GM12874 (cell line): Measurements from ENCODE around the gene GPC6.

Experiments used
- CTCF ChIP-seq: IDR thresholded peaks from 2 replicates; pipeline ENCODE4 v1.5.1; 2011; ENCODE audit warnings: low read depth, mild to moderate bottlenecking, control low read depth, low read length, moderate library complexity; ENCODE audit not compliant: insufficient read depth

Gene GPC6

GRCh38 chr13:94268661-94269060 is 1042.1 kb downstream of the GPC6 start:
- TF ChIP-seq CTCF = no peak

GRCh38 chr13:94269557-94269956 is 1043.0 kb downstream of the GPC6 start:
- no peak for TF ChIP-seq CTCF

- TF ChIP-seq CTCF = no peak
Measured at GRCh38 chr13:94270556-94270955, 1043.9 kb downstream of the GPC6 start.

- TF ChIP-seq CTCF = no peak
Measured at GRCh38 chr13:94272038-94272437, 1045.4 kb downstream of the GPC6 start.

- TF ChIP-seq CTCF = no peak
Measured at GRCh38 chr13:94280349-94280748, 1053.7 kb downstream of the GPC6 start.

- TF ChIP-seq CTCF = no peak
Measured at GRCh38 chr13:94280845-94281244, 1054.2 kb downstream of the GPC6 start.

- no peak for TF ChIP-seq CTCF
Measured at GRCh38 chr13:94286581-94286980, 1060.0 kb downstream of the GPC6 start.

- TF ChIP-seq CTCF = no peak
Measured at GRCh38 chr13:94291631-94292322, 1065.2 kb downstream of the GPC6 start.
